ENCODE data around the gene COG1.

Gene COG1

DNA sequence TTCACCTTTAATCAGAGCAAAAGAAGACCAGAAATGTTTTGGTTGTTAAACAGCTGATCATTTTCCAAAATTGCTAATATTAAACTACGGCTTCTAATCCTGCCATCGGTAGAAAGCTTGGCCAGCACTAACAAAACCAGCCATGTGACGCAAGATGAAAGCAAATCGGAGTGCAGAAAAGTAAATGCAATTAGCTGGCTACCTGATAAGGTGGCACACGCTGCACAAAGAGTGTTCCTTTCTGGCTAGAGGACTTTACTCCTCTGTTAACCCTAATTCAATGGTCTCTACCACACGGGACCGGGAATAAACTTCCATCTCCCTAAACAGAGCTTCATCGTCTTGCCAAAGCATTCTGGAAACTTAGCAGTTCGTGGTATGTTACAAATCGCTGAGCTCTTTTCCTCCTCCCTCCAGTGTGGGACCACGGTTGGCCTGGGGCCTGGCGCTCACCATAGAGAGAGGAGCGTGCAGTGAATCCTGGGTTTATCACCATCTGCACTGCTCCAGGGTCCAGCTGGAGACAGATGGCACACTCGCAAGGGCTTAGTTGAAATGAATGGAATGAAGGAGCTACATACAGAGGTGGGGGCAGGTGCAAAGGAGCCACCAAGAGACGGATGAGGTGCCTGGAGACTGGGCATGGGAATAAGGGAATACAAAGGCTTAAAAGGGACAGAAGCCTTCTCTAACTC, 10.1 kb upstream of the COG1 start:
- no peak overlapping the region for H2AFZ ChIP-seq
- H3K4me3 ChIP-seq (ENCODE audit: low read depth, low read length), result no peak overlapping the region
- no peaks in the 10 kb centered on the region for H3K4me1 ChIP-seq
- H3K9me3 ChIP-seq (ENCODE audit: control insufficient read depth, low read length), result no peaks in the 10 kb centered on the region
- H3K27me3 ChIP-seq (ENCODE audit: control insufficient read depth, insufficient read depth, low read length), result no peaks in the 10 kb centered on the region
- no peaks in the 10 kb centered on the region for H3K36me3 ChIP-seq (ENCODE audit: control insufficient read depth, insufficient read depth, low read length)
- H3K4me2 ChIP-seq (ENCODE audit: low read length), result no peak overlapping the region
- no peak overlapping the region for H3K27ac ChIP-seq
- TF ChIP-seq, protein P1, sequence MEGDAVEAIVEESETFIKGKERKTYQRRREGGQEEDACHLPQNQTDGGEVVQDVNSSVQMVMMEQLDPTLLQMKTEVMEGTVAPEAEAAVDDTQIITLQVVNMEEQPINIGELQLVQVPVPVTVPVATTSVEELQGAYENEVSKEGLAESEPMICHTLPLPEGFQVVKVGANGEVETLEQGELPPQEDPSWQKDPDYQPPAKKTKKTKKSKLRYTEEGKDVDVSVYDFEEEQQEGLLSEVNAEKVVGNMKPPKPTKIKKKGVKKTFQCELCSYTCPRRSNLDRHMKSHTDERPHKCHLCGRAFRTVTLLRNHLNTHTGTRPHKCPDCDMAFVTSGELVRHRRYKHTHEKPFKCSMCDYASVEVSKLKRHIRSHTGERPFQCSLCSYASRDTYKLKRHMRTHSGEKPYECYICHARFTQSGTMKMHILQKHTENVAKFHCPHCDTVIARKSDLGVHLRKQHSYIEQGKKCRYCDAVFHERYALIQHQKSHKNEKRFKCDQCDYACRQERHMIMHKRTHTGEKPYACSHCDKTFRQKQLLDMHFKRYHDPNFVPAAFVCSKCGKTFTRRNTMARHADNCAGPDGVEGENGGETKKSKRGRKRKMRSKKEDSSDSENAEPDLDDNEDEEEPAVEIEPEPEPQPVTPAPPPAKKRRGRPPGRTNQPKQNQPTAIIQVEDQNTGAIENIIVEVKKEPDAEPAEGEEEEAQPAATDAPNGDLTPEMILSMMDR (IDR thresholded peaks at IDR 0.05), result no peak
- no peaks in the 10 kb centered on the region for H3K79me2 ChIP-seq
- no peak overlapping the region for H3K9ac ChIP-seq

DNA sequence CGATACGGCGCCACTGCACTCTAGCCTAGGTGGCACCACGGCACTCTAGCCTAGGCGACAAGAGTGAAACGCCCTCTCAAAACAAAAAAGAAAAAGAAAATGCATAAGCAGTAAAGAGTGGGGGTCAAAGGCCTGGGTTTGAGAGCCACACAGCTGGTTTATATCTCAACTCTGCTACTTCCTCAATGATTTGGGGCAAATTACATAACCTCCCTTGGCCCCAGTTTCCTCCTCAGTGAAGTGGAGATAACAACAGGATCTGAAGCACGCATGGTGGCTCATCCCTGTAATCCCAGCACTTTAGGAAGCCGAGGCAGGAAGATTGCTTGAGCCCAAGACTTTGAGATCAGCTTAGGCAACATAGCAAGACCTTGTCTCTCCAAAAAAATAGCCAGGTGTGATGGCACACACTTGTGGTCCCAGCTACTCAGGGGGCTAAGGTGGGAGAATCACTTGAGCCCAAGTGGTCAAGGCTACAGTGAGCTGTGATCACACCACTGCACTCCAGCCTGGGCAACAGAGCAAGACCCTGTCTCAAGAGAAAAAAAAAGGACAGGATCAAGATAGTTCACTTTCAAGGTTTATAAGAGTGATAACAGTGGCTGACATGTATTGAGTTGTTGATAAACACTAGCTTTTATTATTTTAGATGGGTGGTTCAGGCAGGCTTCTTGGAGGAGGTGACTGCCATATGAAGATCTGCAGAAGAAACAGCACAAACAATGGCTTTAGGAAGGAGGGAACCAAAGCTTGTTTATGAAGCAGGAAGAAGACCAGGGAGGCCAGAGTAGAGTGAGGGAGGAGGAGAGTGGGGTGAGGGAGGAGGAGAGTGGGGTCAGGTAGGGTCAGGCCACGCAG, 8.5 kb upstream of the COG1 start:
- no peaks in the 10 kb centered on the region for H3K9me3 ChIP-seq (ENCODE audit: control insufficient read depth, low read length)
- H3K27me3 ChIP-seq (ENCODE audit: control insufficient read depth, insufficient read depth, low read length), result no peaks in the 10 kb centered on the region
- no peak overlapping the region for H3K27ac ChIP-seq
- no peaks in the 10 kb centered on the region for H3K36me3 ChIP-seq (ENCODE audit: control insufficient read depth, insufficient read depth, low read length)
- H3K4me3 ChIP-seq (ENCODE audit: low read depth, low read length), result no peak overlapping the region
- H3K79me2 ChIP-seq, result no peaks in the 10 kb centered on the region
- no peak overlapping the region for H3K9ac ChIP-seq
- TF ChIP-seq, protein P1 (IDR thresholded peaks at IDR 0.05), result no peak
- no peak overlapping the region for H2AFZ ChIP-seq
- H3K4me2 ChIP-seq (ENCODE audit: low read length), result no peak overlapping the region
- H3K4me1 ChIP-seq, result no peaks in the 10 kb centered on the region

DNA sequence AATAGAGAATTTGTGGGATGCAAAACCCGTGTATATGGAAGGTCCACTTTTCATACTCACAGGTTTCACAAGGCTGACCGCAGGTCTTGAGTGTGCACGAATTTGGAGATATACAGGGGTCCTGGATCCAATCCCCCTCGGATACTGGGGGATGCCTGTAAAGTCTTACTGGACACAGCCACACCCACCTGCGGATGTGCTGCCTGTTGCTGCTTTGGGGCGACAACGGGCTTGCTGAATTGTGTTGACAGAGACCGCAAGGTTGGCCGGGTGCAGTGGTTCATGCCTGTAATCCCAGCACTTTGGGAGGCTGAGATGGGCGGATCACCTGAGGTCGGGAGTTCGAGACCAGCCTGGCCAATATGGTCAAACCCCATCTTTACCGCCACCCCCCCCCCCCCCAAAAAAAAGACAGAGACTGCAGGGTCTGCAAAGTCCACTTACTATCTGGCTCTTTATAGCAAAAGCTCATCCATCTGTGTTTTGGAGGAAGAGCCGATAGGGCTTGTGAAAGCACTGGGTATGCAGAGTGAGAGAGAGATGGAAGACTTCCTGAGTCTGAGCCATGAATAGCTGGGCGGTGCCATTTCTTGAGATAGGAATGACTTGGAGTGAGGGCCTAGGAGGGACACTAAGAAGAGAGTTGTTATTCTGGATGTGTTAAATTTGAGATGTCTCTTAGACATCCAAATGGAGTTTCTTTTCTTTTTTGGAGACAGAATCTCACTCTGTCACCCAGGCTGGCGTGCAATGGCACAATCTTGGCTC, 6.4 kb upstream of the COG1 start:
- H3K27me3 ChIP-seq (ENCODE audit: control insufficient read depth, insufficient read depth, low read length), result no peaks in the 10 kb centered on the region
- H3K4me2 ChIP-seq (ENCODE audit: low read length), result no peak overlapping the region
- H3K9me3 ChIP-seq (ENCODE audit: control insufficient read depth, low read length), result no peaks in the 10 kb centered on the region
- TF ChIP-seq, protein P1 (IDR thresholded peaks at IDR 0.05), result no peak
- H3K79me2 ChIP-seq, result no peaks in the 10 kb centered on the region
- H3K4me3 ChIP-seq (ENCODE audit: low read depth, low read length), result no peak overlapping the region
- no peak overlapping the region for H3K27ac ChIP-seq
- H3K36me3 ChIP-seq (ENCODE audit: control insufficient read depth, insufficient read depth, low read length), result no peaks in the 10 kb centered on the region
- H3K4me1 ChIP-seq, result peaks cover 3% of the 10 kb centered on the region
- H3K9ac ChIP-seq, result no peak overlapping the region
- no peak overlapping the region for H2AFZ ChIP-seq

DNA sequence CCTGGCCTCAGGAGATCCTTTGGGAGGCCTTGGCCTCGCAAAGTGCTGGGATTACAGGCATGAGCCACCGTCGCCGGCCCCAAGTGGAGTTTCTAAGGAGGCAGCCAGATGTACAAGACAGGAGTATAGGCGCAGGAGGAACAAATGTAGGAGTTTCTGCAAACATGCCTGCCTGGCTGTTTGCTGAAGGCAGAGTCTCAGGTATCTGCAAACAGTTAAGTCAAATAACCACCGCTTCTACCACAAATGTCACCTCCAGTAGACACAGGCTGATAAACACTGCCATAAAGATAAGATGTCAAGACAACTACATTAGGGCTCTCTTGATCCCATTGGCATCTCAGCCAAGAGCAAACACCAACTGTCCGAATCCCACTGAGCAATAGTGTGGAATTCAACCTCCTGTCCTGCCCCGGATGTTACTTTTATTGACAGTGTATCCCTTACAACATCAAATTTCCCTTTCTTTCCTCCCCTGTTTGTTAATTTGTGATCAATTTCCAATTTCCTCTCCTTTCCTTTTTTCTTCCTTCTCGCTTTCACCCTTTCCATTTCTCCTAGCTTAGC, 5.6 kb upstream of the COG1 start:
- TF ChIP-seq, protein P1 (IDR thresholded peaks at IDR 0.05), result no peak
- H3K27me3 ChIP-seq (ENCODE audit: control insufficient read depth, insufficient read depth, low read length), result no peaks in the 10 kb centered on the region
- H3K4me2 ChIP-seq (ENCODE audit: low read length), result no peak overlapping the region
- H3K4me1 ChIP-seq, result peaks cover 8% of the 10 kb centered on the region
- H3K27ac ChIP-seq, result no peak overlapping the region
- no peak overlapping the region for H3K9ac ChIP-seq
- H3K79me2 ChIP-seq, result no peaks in the 10 kb centered on the region
- no peak overlapping the region for H3K4me3 ChIP-seq (ENCODE audit: low read depth, low read length)
- H2AFZ ChIP-seq, result no peak overlapping the region
- no peaks in the 10 kb centered on the region for H3K9me3 ChIP-seq (ENCODE audit: control insufficient read depth, low read length)
- no peaks in the 10 kb centered on the region for H3K36me3 ChIP-seq (ENCODE audit: control insufficient read depth, insufficient read depth, low read length)
